Head of caudate nucleus (tissue), 42 donors: ENCODE data around the gene ZNF778.

ENCODE experiments used
- DNase-seq, 42 donors: peaks; one replicate each; pipeline versions ENCODE4 v3.0.0 to v3.0.0-alpha.2; 2020 to 2021; ENCODE audit warnings: mixed read lengths in 7 of 42
- intact Hi-C: fragments of 100-400 bp; cut with DNase I; formaldehyde crosslinking; loops from one replicate; pipeline ENCODE4 v1.15.0; 2022

ZNF778 gene

DNA sequence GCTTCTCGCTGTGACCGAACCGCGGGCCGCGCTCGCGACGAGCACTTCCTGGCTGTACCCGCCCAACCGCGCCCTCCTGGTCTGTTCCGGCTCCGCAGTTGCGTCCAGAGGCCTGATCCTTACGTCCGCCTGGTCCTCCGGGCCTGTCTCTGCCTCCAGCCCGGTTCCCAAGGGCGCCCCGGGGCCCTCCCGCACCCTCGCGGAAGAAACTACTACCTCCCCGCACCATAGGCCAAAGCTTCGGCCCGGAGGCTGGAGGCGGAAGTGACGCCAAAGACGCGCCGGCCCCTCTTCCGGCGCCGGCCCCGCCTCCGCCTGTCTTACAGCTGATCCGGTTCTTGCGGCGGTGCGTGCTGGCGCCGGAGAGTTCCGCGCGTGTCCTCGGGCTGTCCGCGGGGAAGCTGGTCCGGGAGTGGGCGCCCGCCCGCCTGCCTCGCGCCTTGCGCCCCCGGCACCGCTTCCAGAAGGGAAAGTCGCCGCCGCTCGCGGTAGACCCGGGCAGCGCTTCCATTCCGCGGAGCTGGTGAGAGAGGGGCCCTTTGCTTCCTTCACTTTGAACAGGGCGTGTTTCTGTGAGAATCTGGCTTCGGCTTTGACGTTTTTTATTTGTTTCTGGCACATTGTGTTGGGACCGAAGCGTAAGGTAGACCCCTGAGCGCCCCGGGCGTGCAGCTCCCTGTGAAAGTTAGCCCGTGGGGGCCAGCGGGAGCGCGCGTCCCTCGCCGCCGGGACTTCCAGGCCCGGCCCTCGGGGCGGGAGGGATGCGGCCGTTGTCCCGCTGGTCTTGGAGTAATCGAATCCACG is at the start of gene ZNF778:
TSS of gene ZNF778 (plus strand) at position 316 of the 804 bp plus-strand sequence. CDS start 3,425 bp downstream, outside the sequence.
- intact Hi-C loops: no loop called here
- peak; percentile 62 to 94 (median 85) for DNase-seq

DNA sequence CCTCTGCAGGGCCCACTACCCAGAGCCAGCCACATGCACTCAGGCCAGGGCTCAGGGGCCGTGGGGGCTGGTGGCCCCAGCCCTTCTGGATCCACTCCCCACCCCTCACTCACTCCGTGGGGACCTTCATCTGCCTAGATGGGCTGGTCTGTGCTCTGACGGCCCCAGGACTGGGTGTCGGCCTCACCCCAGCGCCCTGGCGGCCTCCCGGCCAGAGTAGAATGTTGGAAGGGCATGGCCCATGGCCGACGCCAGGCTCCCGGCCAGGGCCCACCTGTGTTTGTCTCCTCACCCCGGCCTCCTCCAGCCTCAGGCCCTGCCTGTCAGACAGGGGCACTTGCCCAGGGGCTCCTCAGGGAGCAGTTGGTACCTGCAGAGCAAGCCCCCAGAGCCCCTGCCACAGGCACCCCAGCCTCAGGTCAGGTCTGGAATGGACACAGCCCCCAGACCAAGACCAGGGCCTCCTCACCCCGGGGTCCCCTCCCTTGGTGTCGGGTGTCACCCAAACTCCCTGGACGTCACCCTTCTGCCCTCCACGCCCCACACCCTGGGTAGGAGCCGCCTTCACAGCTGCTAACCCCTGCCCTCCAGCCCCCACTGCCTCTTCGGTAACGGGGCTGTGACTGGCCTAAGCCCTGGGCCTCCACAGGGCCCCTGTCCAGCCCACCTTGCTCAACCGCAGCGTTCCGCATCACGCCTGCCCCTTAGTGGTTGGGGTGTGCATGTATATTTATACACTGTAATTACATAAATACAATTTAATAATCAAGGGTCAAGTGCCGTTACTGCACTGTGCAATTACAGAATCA is 48.9 kb upstream of the ZNF778 start:
- intact Hi-C loops: no loop called here
- DNase-seq: no peak

DNA sequence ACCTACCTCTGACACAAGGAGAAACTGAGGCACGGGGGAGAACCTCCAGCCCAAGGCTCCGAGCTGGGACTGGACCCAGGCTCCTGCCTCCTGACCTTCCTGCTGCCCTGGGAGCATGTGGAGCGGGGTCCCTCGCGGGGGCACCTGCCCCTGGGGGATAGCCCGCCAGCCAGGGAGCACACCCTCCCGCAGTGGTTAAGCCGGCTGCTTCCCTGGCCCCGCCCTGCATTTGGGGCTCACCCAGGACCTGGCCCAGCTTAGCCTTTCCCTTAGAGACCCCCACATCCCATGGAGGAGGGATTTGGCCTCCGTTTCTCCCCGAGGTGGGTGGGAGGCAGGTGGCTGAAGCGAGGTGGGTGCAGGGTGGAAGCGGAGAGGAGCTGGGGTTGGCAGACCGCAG is 47.7 kb upstream of the ZNF778 start:
- intact Hi-C loops: no loop called here
- no peak for DNase-seq

DNA sequence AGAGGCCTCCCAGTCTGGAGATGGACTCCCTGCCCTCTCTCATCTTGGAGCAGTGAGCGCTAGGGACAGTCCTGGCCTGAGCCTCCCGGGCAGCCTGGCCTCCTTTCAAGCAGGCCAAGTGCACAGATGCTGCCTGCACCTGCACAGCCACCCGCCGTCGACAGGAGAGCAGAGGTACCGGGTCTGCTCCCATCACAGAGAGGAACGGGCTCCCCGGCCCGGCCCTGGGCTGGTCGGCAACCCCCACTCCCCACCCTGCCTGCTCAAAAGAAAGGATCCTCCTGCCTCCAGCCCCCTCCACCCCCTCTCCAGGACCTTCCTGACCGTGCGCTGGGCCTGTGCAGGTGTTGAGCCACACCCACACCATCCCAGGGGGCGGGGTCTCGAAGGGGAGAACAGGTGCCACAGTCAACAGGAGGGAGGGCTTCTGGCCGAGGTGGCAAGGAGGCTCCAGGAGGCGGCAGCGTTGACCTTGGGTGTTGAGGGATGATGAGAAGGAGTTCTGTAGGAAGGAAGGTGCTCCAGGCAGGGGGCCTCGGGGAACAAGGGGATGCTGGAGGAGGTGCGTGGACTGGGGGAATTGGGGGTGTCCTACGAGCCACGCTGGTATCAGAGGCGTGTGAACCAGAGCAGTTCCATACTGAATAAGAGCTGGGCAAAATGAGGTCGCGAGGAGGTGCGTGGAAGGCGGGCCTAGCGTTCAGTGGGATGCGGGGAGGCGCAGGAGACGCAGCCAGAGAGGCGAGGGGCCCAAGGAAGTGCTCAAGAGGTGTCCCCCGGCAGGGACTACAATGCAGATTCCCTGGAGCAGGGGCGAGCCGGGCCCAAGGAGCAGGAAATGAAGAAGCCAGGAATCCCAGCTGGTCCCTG is 46.9 kb upstream of the ZNF778 start:
- DNase-seq: peak in 3 of 42 donors; percentile 25 to 38 (median 26)
- intact Hi-C loops: no loop called here

DNA sequence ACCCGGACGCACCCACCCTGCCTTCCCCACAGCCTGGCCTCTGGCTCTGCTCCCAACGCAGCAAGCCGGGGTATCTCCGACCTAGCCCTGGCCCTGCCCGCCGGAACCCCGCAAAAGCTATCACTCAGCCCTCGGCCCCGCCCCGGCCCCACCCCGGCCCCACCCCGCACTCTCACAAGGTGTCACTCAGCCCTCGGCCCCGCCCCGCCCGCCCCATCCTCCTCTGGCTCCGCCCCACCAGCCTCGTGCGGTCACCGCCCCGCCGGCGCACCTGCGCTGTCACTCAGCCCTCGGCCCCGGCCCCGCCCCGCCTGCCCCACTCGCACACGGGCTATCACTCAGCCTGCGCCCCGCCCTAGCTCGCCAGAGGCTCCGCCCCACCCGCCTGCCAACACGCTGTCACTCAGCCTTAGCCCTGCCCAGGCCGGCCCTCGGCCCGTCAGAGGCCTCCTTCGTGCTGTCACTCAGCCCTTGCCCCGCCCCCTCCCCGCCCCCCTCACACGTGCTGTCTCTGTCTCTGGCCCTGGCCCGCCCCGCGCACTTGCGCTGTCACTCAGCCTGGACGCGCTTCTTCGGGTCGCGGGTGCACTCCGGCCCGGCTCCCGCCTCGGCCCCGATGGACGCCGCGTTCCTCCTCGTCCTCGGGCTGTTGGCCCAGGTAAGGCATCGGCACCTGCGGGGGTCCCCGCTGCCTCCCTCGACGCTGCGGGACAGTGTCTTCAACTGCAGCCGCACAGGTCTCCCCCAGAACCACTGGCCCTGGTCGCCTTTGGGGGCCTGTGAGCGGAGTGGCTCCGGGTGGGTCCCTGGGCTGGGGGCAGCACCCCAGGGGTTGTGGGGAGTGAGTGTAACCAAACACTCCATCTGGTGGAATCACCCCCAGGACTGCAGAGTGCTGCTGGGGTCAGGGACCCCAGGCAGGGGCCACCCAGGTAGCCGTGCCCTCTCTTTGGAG is 46.0 kb upstream of the ZNF778 start, which contains the start of gene CDH15:
TSS of gene CDH15 (plus strand) at position 533 of the 955 bp plus-strand sequence. CDS start at position 617, 84 bp downstream.
- peak; percentile 73 to 97 (median 90) for DNase-seq
- intact Hi-C loops: no loop called here

DNA sequence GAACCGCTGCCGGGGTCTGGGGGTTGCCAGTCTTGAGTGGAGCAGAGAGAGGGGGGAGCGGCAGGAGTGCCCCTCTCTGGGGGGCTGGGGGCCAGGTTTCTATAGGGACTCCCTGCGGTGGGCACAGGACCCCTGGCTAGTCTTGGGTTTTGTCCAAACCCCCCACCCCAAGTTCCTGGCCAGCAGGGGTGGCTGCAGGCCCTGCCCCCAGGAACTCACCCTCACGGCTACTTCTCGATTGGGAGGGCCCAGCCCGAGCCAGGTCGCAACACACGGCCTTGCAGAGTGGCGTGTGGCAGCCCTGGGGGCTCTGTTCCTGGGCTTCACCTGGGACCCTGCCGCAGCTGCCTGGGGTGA is 45.4 kb upstream of the ZNF778 start:
- intact Hi-C loops: no loop called here
- DNase-seq: no peak

DNA sequence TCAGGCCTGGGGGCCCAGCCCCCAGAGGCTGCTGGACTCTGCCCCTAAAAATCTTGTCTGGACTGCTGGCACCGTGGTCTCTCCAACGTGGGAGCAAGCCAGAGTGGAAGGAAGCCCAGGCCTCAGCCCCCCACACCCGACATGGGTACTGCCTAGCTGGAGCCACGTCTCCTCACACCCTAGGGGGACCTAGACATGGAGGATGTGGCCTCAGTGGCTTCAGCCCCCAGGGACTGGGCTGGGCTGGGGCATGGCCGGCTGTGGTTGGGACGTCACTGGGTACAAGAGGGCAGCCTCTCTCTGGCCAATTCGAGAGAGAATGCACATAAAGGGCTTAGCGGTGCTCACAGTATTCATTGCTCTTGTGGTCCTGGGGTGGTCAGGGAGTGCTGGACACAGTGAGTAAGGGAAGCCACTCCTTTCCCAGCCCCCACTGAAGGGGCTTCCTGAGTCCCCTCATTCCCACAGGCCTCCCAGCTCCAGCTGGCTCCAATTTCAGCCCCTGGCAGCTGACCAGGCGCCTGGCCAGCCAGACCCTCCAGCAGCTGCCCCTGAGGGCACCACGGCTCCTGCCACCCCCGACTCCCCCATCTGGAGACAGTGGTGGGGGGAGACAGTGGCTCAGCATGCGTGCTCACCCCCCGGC is 44.9 kb upstream of the ZNF778 start:
- DNase-seq: no peak
- intact Hi-C loops: no loop called here

DNA sequence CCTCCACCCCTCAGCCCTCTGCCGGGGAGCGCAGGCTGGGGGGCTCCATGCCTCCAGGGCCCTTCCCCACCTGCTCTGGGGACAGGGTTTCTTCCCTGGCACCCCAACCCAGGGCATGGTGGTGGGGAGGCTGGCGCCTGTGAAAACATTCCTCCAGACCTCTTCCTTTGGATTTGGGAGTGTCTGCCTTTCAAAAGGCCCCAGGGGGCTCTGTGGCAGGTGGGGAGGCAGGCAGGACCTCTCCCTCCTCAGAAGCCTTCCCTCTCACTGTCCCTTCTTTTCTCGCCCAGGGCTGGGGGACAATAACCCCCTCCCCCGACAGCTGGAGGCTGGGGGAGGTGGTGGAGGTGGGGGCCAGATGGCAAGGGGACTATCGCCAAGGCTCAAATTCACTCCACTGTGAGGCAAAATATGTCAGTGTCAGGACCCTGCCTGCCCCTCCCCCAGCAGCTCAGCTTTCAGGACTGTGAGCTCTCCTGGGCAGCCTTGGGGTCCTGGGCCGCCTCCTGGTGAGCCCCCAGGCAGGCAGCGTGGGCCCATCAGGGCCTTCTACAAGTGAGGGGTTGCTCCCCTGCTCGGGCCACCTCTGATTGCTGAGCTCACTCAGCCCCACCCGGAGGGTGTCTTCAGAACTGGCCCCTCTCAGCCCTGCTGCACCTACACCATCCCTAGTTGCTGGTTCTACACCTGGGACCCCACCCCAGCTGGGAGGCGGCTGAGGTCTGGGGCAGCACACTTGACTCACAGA is 44.2 kb upstream of the ZNF778 start:
- intact Hi-C loops: no loop called here
- no peak for DNase-seq

DNA sequence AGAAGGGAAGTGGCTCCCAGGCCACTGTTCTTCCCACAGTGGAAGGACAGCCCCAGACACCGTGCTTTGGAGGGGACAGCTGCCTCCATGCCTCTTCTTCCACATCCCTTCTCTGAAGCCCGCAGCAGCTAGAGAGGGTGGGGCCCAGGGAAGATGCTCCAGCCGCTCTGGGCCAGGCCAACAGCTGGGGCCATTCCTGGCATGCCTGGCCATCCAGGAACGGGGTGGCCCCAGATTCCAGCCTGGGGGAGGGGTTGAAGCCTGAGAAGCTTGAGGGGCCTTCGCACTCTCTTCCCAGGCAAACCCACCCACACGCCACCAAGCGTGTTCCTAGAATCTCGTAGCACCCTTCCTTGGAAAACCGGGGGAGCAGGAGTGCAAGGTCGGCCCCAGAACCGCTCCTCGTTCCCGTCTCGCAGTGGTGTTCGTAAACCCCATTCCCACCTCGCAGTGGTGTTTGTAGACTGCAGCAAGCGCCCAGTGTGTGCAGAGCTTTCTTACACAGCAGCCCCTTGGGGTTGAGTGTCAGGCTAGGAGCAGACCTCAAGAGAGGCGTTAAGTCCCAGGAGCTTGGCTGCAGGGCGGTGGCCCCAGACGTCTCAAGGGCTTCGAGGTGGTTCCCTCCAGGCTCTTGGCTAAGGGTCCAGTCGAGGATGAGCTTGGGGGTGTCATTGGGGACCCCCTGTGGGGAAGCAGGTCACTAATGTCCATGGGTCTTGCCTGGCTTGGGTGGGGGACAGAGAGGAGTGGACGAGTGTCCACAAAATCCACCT is 43.3 kb upstream of the ZNF778 start:
- DNase-seq: no peak
- intact Hi-C loops: no loop called here

DNA sequence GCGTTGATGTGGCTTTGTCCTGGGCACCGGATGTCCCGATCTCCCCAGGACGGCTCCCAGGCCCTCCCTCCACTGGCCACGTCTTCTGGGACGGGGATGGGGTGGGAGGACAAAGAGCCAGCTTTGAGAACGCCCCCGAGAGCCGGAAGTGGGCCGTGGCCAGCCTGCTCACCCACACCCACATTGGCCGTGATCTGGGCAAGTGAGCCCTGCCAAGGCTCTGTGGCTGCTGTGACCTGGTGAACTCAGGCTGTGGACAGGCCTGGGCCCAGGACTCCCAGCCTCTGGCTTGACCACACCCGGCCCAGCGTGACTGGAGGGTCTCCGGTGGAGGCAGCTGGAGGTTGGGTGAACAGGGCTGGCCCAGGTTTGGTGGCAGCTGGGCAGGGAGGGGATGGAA is 42.6 kb upstream of the ZNF778 start:
- no peak for DNase-seq
- intact Hi-C loops: no loop called here

DNA sequence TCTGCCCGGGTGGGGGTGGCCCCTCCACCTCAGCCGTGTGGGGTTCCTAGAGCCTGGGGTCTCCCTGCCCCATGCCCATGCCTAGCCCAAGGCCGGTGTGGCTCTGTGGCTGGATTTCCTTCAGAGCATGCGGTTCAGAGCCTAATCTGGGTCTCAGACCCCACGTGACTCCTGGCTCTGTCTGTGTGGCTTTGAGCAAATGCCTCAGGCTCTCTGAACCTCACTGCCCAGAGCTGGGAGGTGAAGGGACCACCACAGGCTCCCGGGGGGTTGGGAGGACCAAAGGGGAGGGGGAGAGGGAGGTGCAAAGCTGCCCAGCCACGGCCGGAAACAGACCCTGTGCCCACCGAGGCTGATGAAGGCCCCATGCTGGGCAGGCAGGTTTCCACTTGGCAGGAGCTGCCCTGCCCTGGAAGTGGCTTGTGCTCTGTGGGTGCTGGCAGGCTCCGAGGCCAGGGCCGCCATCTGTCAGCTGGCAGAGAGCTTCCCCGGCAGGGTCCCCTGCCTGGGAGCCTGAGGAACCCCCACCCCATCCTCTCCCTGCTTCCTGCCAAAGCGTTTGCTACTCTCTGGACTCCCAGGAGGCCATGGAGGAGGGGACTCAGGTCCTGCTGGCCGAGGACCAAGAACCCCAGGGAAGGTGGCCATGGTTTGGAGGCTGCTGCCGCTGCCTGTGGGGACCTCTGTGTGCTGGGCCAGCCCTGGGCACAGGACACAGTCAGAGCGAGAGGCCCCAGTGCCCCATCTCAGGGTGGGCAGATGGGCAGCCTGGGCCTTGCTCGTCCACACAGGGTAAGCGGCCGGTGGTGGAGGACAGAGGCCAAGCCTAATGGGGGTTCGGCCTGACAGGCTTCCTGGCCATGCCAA is 42.0 kb upstream of the ZNF778 start:
- intact Hi-C loops: no loop called here
- DNase-seq: no peak

DNA sequence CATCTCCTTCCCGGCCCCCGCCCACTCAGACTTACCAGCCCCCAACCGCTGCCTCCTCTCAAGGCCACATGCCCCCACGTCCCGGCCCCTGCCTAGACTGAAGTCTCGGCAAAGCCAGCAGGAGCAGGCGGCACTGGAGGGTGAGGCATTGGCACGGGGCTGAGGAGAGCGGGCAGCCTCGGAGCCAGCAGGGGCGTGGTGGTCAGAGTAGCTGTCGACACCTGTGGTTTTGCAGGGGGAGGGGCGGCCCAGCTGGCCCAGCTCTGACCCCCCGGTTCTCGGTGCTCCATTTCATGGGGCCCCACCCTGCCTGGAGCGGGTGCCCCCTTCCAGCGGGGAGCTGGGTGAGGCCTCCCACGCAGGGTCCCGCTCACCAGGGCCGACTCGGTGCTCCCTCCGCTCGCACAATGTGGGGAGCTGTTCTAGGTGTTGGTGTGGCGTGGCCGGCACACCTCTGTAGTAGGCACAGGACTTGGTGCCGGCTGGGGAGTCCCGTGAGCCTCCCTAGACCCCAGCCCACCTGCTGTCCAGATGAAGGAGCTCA is 41.3 kb upstream of the ZNF778 start:
- intact Hi-C loops: no loop called here
- no peak for DNase-seq

DNA sequence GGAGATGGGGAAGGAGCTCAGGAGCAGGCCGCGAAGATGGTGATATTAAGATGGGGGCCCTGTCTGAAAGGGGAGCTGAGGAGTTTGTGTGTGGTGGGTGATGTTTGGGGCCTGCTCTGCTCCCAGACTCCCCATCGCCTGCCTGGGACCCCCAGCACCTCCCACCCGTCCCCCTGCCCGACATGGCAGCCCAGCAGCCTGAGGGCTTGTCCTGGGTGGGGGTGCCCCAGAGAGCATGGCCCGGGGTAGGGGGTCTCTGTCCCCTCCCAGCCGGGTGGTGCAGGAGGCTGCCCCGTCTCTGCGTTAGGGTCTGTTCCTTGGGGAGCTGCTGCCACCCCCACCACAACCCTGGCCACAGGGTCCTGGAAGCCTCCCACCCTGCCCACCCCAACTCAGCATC is 40.8 kb upstream of the ZNF778 start:
- intact Hi-C loops: no loop called here
- no peak for DNase-seq

DNA sequence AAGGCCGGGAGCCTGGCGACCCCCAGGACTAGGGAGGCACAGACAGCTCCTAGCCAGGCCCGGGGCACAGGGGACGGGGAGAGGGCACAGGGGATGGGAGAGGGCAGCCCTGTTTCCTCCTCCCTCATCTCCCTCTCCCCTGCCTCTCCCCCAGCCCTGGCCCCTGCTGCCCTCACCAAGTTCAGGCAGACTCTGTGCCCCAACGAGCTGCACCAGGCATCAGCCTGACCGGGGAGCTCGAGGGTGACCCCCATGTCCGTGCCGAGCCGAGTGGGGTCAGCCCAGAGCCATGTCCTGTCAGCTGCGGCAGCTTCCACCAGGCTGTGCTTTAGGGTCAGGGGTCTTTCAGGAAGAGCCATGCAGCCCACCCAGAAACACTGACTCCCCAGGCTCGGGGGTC is 40.0 kb upstream of the ZNF778 start:
- intact Hi-C loops: no loop called here
- DNase-seq: no peak

DNA sequence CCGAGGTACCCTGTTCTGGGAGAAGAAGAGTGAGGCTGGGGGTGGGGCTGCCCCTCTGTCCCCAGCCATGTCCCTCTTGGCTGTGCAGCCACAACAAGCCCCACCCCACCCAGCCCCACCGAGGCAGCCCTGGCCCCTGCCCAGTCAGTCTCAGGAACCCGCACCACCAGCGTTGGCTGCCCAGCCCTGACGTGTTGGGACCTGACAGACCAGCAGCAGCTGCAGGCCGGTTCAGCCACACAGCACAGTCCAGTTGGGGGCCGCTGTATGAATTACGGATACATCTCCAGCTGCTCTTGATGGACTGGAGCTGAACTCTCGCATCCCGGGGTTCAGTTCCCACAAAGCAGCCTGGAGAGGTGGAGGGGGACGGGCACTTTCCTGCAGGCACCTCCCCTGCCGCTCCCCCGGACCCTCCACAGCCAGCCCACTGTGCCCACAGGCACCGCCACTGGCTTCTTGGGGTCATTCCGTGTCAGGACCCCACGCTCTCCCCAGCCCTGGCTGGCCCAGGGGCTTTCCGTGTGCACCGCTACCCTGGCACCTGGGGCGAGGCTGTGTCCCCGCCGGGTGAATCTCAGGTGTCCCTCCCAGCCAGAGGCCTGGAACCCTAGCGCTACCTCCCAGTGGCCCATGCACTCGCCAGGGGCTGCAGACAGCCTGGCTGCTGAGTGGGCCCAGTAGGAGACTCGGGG is 38.9 kb upstream of the ZNF778 start:
- no peak for DNase-seq
- intact Hi-C loops: no loop called here
